HepG2 (cell line): ENCODE measurements around the gene TMEM127. TPM values are rescaled to one million over a fixed set of nuclear protein-coding genes. Genes with fewer than 3 reads are reported as not detected.
A peak's percentile ranks its signal among the peaks of the same experiment; 100 is the strongest.

Experiments
- ATF7 ChIP-seq, 2 experiments: fragments of 450-650 bp in 1 of 2; sonication (generic) in 1 of 2; formaldehyde crosslinking in 1 of 2; IDR thresholded peaks; 2 replicates each; pipeline versions ENCODE4 v1.4.0 to v1.6.1; 2016 to 2020; ENCODE audit warnings: antibody characterized with exemption in 1 of 2, mild to moderate bottlenecking in 1 of 2, missing genetic modification reagents in 1 of 2
- BRD4 ChIP-seq: sonication (generic); formaldehyde crosslinking; IDR thresholded peaks from 2 replicates; pipeline ENCODE4 v1.4.0; 2020; ENCODE audit warnings: missing genetic modification reagents
- ERF ChIP-seq: IDR thresholded peaks from 2 replicates; pipeline ENCODE4 v1.6.1; 2018; ENCODE audit warnings: missing biosample characterization, missing genetic modification reagents
- GABPA ChIP-seq, 2 experiments: IDR thresholded peaks; 2 replicates each; pipeline ENCODE4 v1.6.1; 2011 to 2016; ENCODE audit warnings: low read depth in 2 of 2, low read length in 1 of 2, missing biosample characterization in 1 of 2, missing genetic modification characterization in 1 of 2
- GABPB1 ChIP-seq: IDR thresholded peaks from 2 replicates; pipeline ENCODE4 v1.6.1; 2016; ENCODE audit warnings: mild to moderate bottlenecking, missing genetic modification reagents, moderate library complexity, missing compliant biosample characterization
- HDAC1 ChIP-seq: sonication (generic); formaldehyde crosslinking; IDR thresholded peaks from 2 replicates; pipeline ENCODE4 v1.5.1; 2020; ENCODE audit warnings: mild to moderate bottlenecking, missing genetic modification reagents
- HHEX ChIP-seq: IDR thresholded peaks from 2 replicates; pipeline ENCODE4 v1.6.1; 2016; ENCODE audit warnings: control low read depth
- JDP2 ChIP-seq: sonication (generic); formaldehyde crosslinking; IDR thresholded peaks from 2 replicates; pipeline ENCODE4 v1.8.1; 2022; ENCODE audit warnings: missing genetic modification reagents, borderline replicate concordance
- KLF16 ChIP-seq, 2 experiments: sonication (generic) in 1 of 2; formaldehyde crosslinking in 1 of 2; IDR thresholded peaks; 2 replicates each; pipeline versions ENCODE4 v1.6.1 to v1.8.0; 2016 to 2023; ENCODE audit warnings: missing genetic modification reagents in 2 of 2, missing compliant biosample characterization in 1 of 2
- MTF2 ChIP-seq: sonication (generic); formaldehyde crosslinking; IDR thresholded peaks from 2 replicates; pipeline ENCODE4 v1.5.0; 2020; ENCODE audit warnings: missing genetic modification reagents, borderline replicate concordance
- MXI1 ChIP-seq: IDR thresholded peaks from 3 replicates; pipeline ENCODE4 v1.6.1; 2012; ENCODE audit warnings: low read depth, low read length, inconsistent platforms, borderline replicate concordance
- NRL ChIP-seq: sonication (generic); formaldehyde crosslinking; IDR thresholded peaks from 2 replicates; pipeline ENCODE4 v1.5.0; 2020; ENCODE audit warnings: missing genetic modification reagents, mild to moderate bottlenecking, moderate library complexity, borderline replicate concordance
- PRDM4 ChIP-seq: sonication (generic); formaldehyde crosslinking; IDR thresholded peaks from 2 replicates; pipeline ENCODE4 v1.9.0; 2021; ENCODE audit warnings: missing genetic modification reagents, borderline replicate concordance
- RAD21 ChIP-seq: fragments of 450-650 bp; formaldehyde crosslinking; IDR thresholded peaks from 2 replicates; pipeline ENCODE4 v1.5.0; 2020; ENCODE audit warnings: mild to moderate bottlenecking
- SAFB2 ChIP-seq: sonication (generic); formaldehyde crosslinking; IDR thresholded peaks from 2 replicates; pipeline ENCODE4 v1.5.1; 2020; ENCODE audit warnings: missing genetic modification reagents, low read depth, mild to moderate bottlenecking, borderline replicate concordance
- SALL1 ChIP-seq: sonication (generic); formaldehyde crosslinking; IDR thresholded peaks from 2 replicates; pipeline ENCODE4 v1.8.0; 2022; ENCODE audit warnings: mild to moderate bottlenecking, missing genetic modification reagents
- TBX2 ChIP-seq: sonication (generic); formaldehyde crosslinking; IDR thresholded peaks from 2 replicates; pipeline ENCODE4 v1.5.0; 2020; ENCODE audit warnings: missing genetic modification reagents, mild to moderate bottlenecking, borderline replicate concordance
- TGIF2 ChIP-seq: IDR thresholded peaks from 2 replicates; pipeline ENCODE4 v1.6.1; 2016; ENCODE audit warnings: control low read depth, missing compliant biosample characterization
- THAP11 ChIP-seq: IDR thresholded peaks from 2 replicates; pipeline ENCODE4 v1.6.1; 2016; ENCODE audit warnings: missing biosample characterization, missing genetic modification reagents
- U2AF1 ChIP-seq: fragments of 200-400 bp; formaldehyde crosslinking; optimal IDR thresholded peaks from 2 replicates; pipeline ENCODE3; 2017; ENCODE audit warnings: mild to moderate bottlenecking, low read depth, low read length
- ZBTB38 ChIP-seq: sonication (generic); formaldehyde crosslinking; IDR thresholded peaks from 2 replicates; pipeline ENCODE4 v1.5.1; 2020; ENCODE audit warnings: mild to moderate bottlenecking, missing genetic modification reagents
- ZNF331 ChIP-seq: sonication (generic); formaldehyde crosslinking; IDR thresholded peaks from 2 replicates; pipeline ENCODE4 v1.4.0; 2020; ENCODE audit warnings: missing genetic modification reagents
- ZNF589 ChIP-seq: sonication (generic); formaldehyde crosslinking; conservative IDR thresholded peaks from 2 replicates; pipeline ENCODE4 v1.8.0; 2022; ENCODE audit warnings: mild to moderate bottlenecking, moderate library complexity, missing genetic modification reagents
- ZNF766 ChIP-seq: sonication (generic); formaldehyde crosslinking; IDR thresholded peaks from 2 replicates; pipeline ENCODE4 v1.5.0; 2020; ENCODE audit warnings: missing genetic modification reagents, borderline replicate concordance
- polyA plus RNA-seq, 8 experiments: library from polyadenylated mRNA; depleted of rRNA in 3 of 8; stranded (reverse) in 7 of 8; unstranded in 1 of 8; fragments of >200 nt; fragmentation: Illumina TruSeq in 4 of 8; extraction: Trizol in 4 of 8; gene quantifications; 2 replicates each; pipeline versions ENCODE4 v1.2.1 to v1.2.3, GENCODE V29; 2011 to 2016; ENCODE audit warnings: low read depth in 4 of 8, missing spikeins in 1 of 8, mixed read lengths in 1 of 8; ENCODE audit not compliant: insufficient read depth in 1 of 8
- total RNA-seq, 5 experiments: library from RNA; depleted of rRNA; stranded (reverse); fragments of >200 nt; fragmentation: Illumina TruSeq; extraction: Trizol; gene quantifications; 2 replicates each; pipeline ENCODE4 v1.2.3, GENCODE V29; 2016; ENCODE audit warnings: low read depth in 1 of 5
- TF ChIP-seq, protein P1 (sequence below): sonication (generic); formaldehyde crosslinking; IDR thresholded peaks from 2 replicates; pipeline ENCODE4 v1.4.0; 2020; ENCODE audit warnings: mild to moderate bottlenecking, missing genetic modification reagents
- TF ChIP-seq, protein P2 (sequence below): sonication (generic); formaldehyde crosslinking; IDR thresholded peaks from 2 replicates; pipeline ENCODE4 v1.4.0; 2020; ENCODE audit warnings: missing genetic modification reagents

TMEM127 gene
- total and polyA plus RNA-seq, 2 of the 13 experiments (the other 11 are each of a cell fraction or from before 2014, with no cell fraction given) = 21.5 to 33.9 TPM

- TF ChIP-seq MTF2 (CRISPR knock-in tag) (no peak), GABPB1 (CRISPR knock-in tag) (no peak; the same call in 1 of the 2 replicates), MXI1 (peak; percentile 31; the same call in 1 of the 3 replicates), BRD4 (no peak), HDAC1 (0 out of 2 replicates have a peak, but pooled peaks have one; percentile 42), ATF7 (IDR thresholded peaks at IDR 0.05) (no peak), ATF7 (CRISPR knock-in tag; IDR thresholded peaks at IDR 0.05) (no peak), PRDM4 (CRISPR knock-in tag) (no peak), NRL (no peak), SAFB2 (CRISPR knock-in tag) (0 out of 2 replicates have a peak, but pooled peaks have one; percentile 78), ZNF589 (CRISPR knock-in tag) (0 out of 2 replicates have a peak, but pooled peaks have one; percentile 36), ZNF766 (CRISPR knock-in tag) (no peak), THAP11 (CRISPR knock-in tag) (peak; percentile 44; the same call in 1 of the 2 replicates), ZNF331 (CRISPR knock-in tag) (peak; percentile 42; the same call in 1 of the 2 replicates), RAD21 (CRISPR knock-in tag) (peak; percentile 72), HHEX (CRISPR knock-in tag) (no peak), ERF (no peak), TBX2 (CRISPR knock-in tag) (no peak), JDP2 (CRISPR knock-in tag) (no peak), U2AF1 (no peak), KLF16 (CRISPR knock-in tag; IDR thresholded peaks at IDR 0.05) (no peak), SALL1 (CRISPR knock-in tag) (peak; percentile 23; the same call in 1 of the 2 replicates), TGIF2 (CRISPR knock-in tag) (peak; percentile 52; the same call in 1 of the 2 replicates), GABPA (IDR thresholded peaks at IDR 0.05; ENCODE audit: low read depth, low read length) (no peak), GABPA (CRISPR knock-in tag; IDR thresholded peaks at IDR 0.05; ENCODE audit: low read depth) (peak; percentile 41), ZBTB38 (CRISPR knock-in tag) (peak; percentile 67; the same call in 1 of the 2 replicates)
- TF ChIP-seq, protein P1, sequence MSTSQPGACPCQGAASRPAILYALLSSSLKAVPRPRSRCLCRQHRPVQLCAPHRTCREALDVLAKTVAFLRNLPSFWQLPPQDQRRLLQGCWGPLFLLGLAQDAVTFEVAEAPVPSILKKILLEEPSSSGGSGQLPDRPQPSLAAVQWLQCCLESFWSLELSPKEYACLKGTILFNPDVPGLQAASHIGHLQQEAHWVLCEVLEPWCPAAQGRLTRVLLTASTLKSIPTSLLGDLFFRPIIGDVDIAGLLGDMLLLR = peak; percentile 14; the same call in 1 of the 2 replicates
- TF ChIP-seq, protein P2, sequence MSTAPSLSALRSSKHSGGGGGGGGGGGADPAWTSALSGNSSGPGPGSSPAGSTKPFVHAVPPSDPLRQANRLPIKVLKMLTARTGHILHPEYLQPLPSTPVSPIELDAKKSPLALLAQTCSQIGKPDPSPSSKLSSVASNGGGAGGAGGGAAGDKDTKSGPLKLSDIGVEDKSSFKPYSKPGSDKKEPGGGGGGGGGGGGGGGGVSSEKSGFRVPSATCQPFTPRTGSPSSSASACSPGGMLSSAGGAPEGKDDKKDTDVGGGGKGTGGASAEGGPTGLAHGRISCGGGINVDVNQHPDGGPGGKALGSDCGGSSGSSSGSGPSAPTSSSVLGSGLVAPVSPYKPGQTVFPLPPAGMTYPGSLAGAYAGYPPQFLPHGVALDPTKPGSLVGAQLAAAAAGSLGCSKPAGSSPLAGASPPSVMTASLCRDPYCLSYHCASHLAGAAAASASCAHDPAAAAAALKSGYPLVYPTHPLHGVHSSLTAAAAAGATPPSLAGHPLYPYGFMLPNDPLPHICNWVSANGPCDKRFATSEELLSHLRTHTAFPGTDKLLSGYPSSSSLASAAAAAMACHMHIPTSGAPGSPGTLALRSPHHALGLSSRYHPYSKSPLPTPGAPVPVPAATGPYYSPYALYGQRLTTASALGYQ (CRISPR knock-in tag) = no peak
Observed at GRCh38 chr2:96264656-96265348, 995 bp downstream of the TMEM127 start (continued).
